Hematopoietic multipotent progenitor cell treated with erythropoietin and hydrocortisone succinate and interleukin-3 and kit ligand, for 6 days (in vitro differentiated cells): ENCODE measurements around the gene YWHAQ.
A peak's percentile ranks its signal among the peaks of the same experiment; 100 is the strongest.
"Not testable (repeated sequence)": the region's sequence is repeated elsewhere in the genome, so short reads cannot be mapped to it uniquely, and the experiment has no call there.

Source experiments
- DNase-seq: peaks from one replicate; pipeline ENCODE4 v3.0.0-alpha.2; 2015

YWHAQ gene

DNA sequence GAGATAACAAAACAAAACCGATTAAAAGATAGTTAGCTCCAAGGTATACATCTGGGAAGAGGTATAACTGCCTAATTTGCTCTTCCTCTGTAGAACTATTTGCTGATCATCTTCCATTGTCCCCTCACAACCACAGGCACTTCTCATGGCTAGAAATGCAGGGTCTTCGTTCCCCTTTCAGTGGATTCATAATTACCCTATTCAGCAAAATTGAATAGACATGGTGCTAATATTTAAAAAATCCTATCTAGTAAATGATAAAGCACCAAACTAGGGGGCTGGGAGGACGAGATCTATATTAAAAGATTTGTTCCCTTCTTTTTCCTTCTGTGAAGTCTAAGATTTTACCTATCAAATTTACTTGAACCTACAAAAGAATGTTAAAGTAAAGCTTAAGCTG lies 44.3 kb downstream of the YWHAQ start:
- no peak for DNase-seq

DNA sequence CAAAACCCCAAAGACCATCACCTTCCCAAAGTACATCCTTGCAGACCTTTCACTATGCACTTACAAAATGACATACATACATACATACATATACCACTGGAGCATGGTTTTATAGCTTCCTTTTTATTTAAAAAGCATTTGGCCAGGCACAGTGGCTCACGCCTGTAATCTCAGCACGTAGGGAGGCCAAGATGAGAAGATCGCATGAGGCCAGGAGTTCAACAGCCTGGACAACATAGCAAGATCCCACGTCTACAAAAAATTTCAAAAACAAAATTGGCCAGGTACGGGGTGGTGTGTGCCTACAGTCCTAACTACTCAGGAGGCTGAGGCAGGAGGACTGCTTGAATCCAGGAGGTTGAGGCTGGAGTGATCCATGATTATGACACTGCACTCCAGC lies 45.3 kb downstream of the YWHAQ start:
- no peak for DNase-seq

DNA sequence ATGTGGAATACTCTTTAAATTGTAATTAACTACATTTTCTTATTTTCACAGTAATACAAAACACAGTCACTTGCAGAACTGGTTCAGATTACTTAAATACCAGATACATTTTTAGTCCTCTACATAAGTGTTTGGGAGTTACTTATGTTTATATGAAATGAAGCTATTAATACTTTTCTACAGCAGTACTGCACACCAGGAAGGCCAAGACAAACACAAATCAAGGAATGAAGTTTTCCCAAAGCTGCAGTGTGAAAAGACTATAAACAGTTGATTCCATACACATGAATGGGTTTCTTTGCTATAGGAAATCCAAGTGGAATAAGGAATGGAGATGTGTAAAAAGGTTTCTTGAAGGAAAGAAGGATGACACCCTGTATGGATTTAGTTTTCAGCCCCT lies 45.9 kb downstream of the YWHAQ start:
- DNase-seq = not testable (repeated sequence)

DNA sequence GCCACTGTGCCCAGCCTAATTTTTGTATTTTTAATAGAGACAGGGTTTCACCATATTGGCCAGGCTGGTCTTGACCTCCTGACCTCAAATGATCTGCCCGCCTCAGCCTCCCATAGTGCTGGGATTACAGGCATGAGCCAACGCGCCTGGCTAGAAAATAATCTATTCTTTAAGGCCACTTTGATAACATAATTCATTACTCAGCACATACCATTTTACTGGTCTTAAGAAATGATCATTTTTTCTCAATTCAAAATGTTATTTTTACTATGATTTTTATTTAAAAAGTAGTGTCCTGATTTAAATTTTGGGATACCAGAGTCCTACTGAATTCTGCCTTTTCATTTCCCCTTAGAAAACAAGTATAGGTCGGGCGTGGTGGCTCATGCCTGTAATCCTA lies 48.2 kb downstream of the YWHAQ start:
- no peak for DNase-seq

DNA sequence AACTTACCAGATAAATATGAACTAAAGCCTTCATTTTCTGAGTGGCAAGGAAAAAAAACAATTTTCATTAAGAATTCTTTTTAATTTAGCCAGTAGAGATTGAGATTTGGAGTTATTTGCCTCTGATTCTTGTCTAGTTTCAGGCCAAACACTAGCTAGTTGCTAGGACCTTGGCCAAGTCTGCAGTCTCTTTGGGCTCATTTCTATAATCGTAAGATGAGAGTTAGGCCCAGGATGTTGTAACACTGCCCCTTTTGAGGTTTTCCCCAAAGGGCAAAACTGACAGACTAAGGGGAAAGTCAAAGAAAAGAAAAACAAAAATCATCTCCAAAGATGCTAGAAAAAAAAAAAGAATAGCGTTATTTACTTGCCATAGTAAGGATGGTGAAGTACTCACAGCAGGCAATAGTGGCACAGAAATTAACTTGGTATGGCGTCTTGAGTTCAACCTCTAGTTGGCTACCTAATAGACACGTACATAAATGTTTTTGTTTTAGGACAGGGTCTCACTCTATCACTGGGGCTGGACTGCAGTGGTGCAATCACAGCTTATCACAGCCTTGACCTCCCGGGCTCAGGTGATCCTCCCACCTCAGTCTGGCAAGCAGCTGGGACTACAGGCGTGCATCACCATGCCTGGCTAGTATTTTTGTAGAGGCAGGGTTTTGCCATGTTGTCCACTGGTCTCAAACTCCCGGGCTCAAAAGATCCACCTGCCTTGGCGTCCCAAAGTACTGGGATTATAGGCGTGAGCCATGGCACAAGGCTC lies 52.1 kb downstream of the YWHAQ start:
- no peak for DNase-seq

DNA sequence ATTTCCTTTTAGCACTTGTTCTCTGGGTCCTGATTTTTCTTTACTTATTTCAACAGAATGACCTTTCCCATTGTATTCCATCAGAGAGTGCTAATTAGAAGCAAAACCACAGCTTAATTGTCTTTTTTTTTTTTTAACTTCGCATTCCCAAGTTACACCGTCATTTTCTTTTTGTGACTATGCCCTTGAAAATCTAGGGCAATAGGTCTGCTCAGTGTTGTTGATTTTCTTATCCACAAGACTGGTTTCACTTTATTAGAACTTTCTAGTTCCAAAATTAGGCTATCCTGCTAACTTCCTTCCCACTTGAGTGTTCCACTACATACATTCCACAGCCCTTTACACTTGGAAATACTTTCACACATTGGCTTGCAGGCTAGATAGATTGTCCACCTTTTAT lies 56.5 kb downstream of the YWHAQ start:
- no peak for DNase-seq

DNA sequence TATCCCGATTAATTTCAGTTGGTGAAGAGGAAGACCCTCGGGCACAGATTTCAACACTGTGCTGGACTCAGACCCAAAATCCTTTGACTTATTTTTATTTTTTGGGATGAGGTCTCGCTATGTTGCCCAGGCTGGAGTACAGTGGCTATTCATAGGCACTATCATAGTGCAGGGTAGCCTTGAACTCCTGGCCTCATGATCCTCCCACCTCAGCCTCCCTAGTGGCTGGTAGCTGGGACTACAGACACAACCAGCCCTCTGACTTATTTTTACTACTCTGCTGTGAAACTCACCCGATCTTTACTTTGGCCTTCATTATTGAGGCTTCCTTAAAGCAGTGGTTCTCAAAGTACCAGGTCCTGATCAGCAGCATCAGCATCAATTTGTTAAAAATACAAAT lies 57.0 kb downstream of the YWHAQ start:
- no peak for DNase-seq

DNA sequence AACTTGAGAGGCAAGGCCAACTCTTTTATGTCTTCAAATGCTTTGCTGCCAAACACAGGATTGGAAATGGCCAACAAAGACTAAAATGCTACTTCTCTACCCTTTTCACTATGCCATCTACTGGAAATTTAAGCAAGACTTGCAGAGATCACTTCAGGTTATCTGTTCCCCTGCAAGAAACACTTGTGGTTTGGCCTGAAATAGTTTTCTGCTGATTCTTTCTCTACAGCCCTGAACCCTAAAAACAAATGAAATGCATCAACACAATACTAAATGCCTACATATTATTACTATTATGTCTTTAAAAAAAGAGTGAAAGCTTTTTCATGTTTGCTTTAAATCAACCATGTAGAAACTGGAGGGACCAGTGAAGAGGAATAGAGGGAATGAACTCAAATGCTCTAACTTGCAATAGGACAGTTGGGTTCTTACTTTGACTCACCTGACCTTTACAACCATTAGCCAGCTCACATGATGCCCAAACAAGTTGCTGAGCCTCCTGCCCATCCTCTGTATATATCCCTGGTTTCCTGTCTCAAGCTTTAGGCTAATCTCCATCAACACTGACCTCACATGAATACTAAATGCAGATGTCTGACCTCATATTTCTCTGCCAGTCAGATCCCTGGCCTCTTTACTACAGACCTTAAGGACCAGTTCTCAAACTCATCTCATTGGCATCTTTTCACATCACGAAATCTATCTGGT lies 57.6 kb downstream of the YWHAQ start:
- peak; percentile 44 for DNase-seq

DNA sequence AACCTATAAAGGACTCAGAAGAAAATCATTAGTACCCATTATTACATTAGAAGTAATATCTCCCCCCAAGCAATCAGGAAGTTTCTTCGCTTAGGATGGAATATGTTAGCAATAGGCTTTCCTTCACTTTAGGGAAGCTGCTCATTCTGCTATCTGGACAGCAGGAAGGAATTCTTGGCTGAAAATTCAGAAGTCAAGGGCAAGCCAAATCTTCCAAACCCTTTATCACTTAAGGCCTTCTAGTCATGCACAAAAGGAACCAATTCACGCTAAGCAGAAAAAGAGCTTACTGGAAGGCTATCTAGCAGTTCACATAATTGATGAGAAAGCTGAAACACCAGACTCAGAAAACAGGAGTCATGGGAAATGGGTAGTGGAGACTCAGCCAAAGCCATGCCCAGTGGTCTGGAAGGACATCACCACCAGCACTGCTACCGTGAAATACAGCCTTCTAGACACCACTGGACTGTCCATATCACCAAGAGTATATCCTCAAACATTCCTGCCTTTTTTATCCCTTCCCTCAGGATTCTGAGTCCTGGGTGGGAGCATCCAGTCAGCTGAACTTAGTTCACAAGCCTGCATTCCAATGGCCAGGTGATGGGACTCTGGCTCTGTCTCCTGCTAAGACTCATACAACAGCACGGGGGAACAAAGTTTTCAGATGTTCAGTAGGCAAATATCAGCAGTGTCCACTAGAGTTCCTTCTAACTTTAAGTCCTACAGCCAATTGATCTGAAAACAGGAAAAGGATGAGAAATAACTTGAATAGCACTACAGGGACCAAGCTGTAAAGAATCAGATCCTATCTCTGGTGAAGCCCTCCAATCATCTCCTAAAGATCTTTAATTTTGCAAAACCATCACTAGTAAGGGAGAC lies 60.4 kb downstream of the YWHAQ start:
- DNase-seq = no peak

DNA sequence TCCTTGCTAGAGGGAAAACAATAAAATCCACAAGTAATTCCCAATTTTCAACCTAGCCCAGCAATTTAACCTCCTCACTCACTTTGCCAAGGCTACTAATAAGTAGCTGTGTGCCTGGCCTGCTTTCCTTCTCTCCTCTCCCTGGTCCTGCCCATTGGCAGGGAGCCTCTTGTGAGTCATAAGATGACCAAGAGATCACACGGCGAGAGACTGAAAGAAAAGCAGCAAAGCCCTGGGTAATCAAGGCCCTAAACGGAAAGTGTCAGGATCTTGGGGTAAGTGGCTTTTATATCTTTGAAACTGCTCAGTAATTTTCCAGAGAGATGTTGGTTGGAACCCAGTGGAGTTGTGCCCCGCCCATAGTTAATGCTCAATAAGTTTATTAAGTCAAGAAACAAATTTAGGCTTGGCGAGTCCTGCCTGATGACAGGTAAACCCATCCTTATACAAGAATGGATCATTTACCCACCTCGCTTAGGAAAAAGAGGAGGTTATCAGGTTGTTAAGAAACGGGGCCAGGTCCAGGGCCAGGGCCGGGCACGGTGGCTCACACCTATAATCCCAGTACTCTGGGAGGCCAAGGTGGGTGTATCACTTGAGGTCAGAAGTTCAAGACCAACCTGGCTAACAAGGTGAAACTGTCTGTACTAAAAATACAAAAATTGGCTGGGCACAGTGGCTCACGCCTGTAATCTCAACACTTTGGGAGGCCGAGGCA lies 65.2 kb downstream of the YWHAQ start:
- no peak for DNase-seq

DNA sequence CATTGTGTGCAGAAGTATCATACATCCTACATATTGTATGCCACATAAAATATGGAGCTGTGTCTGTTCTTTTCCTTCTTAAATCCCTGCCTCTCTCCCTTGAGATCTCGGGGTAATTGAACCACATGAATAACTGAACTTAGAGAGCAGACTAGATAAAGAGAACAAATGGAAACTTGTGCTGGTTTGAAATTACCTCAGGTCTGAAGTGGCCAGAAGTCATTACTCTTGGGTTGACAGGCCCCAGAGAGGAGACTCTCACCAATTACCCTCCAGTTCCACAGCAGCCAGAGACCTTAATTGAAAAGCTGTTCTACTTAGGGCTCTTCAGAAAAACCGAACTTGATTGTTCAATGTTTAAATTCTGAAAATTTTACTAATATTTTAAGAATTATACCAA lies 70.2 kb downstream of the YWHAQ start:
- DNase-seq = no peak

DNA sequence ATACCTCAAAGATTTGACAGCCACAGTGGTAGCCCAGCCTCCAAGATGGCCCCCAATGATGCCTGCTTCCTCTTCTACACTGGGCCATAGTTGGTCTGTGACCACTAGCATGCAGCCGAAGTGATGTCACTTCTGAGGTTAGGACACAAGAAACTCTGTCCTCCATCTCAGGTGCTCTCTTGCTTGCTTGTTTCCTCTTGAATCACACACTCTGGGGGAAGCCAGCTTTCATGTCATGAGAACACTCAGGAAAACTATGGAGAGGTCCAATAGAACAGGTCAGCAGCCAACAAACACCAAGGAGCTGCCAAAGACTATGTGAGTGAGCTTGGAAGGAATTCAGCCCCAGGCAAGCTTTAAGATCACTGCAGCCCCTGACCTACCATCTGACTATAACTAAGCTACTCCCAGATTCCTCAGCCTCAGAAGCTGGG lies 71.8 kb downstream of the YWHAQ start:
- no peak for DNase-seq

DNA sequence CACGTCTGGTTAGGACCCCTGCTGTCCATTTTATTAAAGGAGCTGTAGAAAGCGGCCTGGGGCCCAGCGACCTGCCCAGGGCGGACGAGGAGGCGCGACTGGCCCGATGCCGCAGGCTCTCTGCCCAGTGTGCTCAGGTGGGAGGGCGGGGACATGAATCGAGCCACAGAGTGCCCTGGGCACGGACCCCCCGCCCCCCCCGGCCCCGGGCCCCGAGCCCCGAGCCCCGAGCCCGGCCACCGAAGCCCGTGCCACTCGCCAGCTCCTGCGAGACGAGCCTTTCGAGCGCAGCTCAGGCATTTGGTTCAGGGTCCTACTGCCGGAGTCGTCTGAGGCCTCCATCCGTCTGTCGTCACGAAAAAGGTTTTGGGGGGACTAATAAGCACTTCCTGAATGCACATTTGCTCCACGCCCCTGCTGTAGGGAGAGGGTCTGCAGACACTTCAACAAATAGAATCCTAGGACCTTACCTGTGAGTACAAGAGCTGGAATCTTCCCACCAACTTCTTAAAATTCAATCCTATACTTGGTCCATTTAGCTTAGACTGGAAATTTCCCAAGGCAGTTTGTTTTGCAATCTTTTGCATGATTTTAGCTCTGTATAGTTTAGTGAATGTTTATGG lies 74.6 kb downstream of the YWHAQ start:
- DNase-seq = peak; percentile 67

DNA sequence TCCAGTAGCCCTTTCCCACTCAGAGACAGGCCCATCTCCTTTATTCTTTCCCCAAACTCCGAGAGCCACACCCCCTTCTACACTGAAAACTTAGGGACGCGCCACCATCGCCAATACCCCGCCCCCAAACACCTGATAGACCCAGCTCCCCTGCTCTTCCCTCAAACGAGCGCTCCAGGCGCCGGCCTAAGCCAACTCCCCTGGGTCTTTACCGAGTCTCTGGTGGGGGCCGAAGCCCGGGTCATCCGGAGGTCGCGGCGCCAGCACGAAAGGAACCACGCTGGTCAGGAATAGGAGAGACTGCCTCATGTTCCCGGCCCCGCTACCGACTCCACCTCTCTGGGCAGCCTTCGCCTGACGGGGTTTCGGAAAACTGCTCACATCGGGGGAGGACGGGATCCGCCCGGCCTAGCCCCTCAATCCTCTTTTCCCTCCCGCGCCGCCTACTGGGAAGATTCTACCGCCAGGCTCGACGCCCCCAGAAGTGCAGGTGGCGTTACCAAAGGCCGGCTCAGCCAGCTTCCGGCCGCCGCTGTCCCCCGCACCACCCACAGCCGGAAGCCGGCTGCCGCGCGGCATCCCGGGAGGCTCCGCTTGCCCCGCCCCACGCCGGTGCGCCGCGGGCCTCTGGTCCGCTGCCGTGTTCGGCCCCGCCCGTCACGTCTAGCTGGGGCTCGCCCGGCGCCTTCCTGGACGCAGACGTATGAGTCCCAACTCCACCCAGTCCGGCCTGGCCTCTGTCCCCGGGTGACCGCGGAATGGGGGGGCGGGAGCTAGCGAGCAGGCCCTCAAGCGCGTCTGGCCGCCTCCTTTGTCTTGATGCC lies 75.3 kb downstream of the YWHAQ start, which contains the start of gene ADAM17:
Gene ADAM17 (minus strand): TSS at position 534 of the 824 bp plus-strand sequence. CDS start 225 bp downstream, at position 309.
- DNase-seq = peak; percentile 96

DNA sequence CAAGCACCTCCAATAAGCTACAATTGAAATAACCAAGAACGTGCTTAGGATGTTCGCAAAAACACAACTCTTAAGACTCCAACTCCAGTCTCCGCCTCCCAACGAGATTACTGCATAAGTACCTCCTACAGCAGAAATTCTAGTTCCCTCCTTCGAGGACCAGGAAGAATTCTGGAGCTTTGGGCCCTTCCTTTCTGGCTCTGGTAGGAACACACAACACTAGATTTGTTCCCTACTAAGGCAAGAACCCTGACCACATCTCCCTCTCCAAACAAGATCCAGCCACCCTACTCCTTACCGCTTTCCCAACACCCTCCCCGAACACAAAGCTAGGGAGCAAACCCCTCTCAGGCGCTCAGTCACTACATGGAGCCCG lies 75.9 kb downstream of the YWHAQ start:
- peak; percentile 82 for DNase-seq

DNA sequence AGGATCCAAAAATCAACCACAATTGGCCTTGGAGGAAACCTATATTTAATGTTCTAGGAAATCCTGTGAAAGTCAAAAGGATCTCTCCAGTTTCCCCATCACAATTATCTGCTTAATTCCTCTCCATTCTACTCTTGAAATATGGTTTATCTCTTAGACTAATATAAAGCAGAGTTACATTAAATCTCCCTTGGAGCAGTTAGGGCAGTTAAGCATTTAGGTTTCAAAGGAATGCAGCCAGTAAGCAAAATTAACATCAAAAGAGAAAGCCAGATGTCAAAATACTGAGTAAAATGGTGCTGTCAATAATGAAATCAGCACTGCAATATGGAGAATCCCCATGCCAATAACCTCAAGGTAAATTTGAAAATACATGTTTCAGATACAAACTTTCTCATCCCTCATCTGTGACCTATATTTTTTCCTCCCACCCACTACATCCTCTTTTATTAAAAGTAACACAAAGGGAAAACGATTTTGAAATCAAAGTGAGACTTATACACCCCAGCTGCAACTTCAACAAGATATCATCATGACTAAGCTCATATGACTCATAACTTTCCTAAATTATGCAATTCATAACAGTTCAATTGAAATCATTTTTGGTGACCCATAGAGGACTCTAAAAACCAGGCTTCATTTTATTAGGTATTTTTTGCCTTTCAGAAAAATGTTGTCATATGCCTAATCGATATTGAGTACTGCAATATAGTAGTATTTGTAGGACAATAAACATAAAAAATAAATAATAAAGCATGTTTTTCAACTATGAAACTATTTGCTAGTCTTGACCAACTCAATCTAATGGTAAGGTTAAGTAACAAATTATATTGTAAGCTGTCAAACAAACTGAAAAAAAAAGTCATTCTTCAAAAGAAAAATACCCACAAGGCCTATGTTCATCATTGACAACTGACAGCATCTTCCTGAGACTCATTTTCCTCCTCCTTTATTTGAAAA lies 78.3 kb downstream of the YWHAQ start:
- peak; percentile 83 for DNase-seq

DNA sequence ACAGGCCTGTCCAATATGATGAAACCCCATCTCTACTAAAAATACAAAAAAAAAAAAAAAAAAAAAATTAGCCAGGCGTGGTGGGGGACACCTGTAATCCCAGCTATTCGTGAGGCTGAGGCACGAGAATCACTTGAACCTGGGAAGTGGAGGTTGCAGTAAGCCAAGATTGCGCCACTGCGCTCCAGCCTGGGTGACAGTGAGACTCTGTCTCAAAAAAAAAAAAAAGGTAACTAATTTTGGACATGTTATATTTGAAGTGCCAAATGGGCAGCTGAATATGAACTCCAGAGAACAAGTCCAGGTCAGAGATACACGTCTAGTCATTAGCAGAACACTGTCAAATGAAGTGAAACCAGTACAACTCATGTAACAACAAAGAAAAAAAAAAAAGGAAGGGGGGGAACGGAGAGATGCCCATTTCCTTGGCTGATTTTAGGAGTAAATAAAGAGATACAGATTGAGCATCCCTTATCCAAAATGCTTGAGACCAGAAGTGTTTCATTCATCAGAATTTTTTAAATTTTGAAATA lies 79.9 kb downstream of the YWHAQ start:
- not testable (repeated sequence) for DNase-seq

DNA sequence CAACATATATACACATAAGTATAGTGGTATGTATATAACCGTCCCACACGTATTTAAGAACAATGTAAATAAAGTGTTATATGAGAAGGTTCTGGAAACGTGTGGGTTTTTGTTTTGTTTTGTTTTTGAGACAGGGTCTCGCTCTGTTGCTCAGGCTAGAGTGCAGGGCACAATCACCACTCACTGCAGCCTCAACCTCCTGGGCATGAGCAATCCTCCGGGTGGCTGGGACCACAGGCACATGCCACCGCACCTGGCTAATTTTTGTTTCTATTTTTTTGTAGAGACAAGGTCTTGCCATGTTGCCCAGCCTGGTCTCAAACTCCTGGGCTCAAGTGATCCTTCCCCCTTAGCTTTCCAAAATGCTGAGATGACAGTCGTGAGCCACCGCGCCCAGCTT lies 81.4 kb downstream of the YWHAQ start:
- DNase-seq = no peak

DNA sequence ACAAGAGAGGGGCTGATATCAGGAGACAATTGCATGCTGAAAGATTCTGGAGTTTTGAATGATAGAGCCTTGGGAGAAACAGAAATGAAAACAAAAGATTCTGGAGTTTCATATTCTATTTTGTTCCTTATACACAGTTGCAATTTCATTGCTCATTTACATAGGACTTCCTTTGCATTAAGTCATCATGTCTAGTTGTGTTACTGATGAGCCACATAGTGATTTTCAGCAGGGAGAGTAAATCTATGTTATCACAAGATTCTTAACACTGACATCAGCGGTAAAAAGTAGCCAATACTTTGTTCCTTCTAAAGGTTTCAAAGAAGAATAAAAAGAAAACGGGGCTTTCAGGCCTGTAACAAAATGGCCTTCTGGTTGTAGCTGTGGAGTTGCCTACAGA lies 82.3 kb downstream of the YWHAQ start:
- no peak for DNase-seq
